GM12891 (cell line): ENCODE data around the gene AP1B1.

Experiments
- PAX5 ChIP-seq: IDR thresholded peaks from 2 replicates; pipeline ENCODE4 v1.6.1; 2011; ENCODE audit warnings: low read length, moderate library complexity, mild to moderate bottlenecking; ENCODE audit not compliant: insufficient read depth, severe bottlenecking
- POLR2A ChIP-seq: IDR thresholded peaks from 2 replicates; pipeline ENCODE4 v1.6.1; 2011; ENCODE audit warnings: low read depth, low read length, control low read depth
- POLR2AphosphoS5 ChIP-seq: IDR thresholded peaks from 2 replicates; pipeline ENCODE4 v1.6.1; 2011; ENCODE audit warnings: low read depth, low read length, control low read depth

DNA sequence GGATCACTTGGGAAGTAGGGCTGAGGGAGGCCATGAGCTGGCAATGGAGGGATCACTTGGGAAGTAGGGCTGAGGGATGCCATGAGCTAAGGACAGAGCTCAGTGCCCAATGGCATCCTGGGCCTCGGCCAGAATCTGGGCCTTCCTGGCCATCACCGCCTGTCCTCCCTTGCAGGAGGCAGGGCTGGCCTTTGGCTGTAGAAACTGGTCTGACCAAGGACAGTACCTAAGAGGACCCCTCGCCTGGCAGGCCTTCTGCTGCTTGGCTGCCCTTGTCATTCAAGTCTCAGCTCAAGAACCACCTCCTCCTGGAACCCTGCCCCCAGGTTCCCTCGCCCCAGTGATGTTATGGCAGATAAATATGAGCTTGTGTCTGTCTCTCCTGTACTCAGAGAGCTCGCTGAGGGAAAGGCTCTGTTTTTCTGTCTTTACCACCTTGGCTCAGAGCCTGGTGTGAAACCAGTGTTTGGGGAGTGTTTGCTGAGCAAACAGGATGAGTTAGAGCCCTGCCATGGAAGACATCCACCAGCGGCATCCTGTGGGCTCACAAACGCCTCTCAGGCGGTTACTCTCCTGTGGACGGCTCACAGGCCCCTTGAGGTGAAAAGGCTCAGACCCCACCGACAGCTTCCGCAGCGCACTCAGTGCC lies 53.5 kb downstream of the AP1B1 start:
- TF ChIP-seq POLR2AphosphoS5 (no peak), POLR2A (no peak), PAX5 (no peak)
